Colonic mucosa (tissue), 4 donors: ENCODE measurements around the gene NTN4. TPM values are rescaled to one million over a fixed set of nuclear protein-coding genes. Genes with fewer than 3 reads are reported as not detected.
A peak's percentile ranks its signal among the peaks of the same experiment; 100 is the strongest.

ENCODE experiments used
- DNase-seq: peaks from one replicate; pipeline ENCODE4 v3.0.0-alpha.2; 2020
- H3K27ac ChIP-seq: fragments of 200-600 bp; one replicate; pipeline ENCODE4 v1.8.0; 2021
- H3K27me3 ChIP-seq: fragments of 200-600 bp; one replicate; pipeline ENCODE4 v1.8.0; 2021
- H3K36me3 ChIP-seq: fragments of 200-600 bp; one replicate; pipeline ENCODE4 v1.8.0; 2021
- H3K4me1 ChIP-seq: fragments of 200-600 bp; one replicate; pipeline ENCODE4 v1.8.0; 2021; ENCODE audit warnings: mild to moderate bottlenecking
- H3K4me3 ChIP-seq: fragments of 200-600 bp; one replicate; pipeline ENCODE4 v1.8.0; 2021
- H3K9ac ChIP-seq, 2 donors: one replicate each; pipeline ENCODE4 v1.7.0; 2013; ENCODE audit warnings: control low read depth in 2 of 2, low read depth in 2 of 2, low read length in 2 of 2
- H3K9me3 ChIP-seq: fragments of 200-600 bp; one replicate; pipeline ENCODE4 v1.8.0; 2021
- intact Hi-C: fragments of 100-400 bp; cut with DNase I; formaldehyde crosslinking; loops from one replicate; pipeline ENCODE4 v1.14.1; 2022
- total RNA-seq, 2 donors: library from RNA; stranded (reverse); fragmentation: NEBNext Ultra II Directional in 1 of 2; extraction: Animal tissue kit (Norgen Biotek cat#: 25700) in 1 of 2; gene quantifications; one replicate each; pipeline ENCODE4 v1.2.1, GENCODE V29; 2021
- TF ChIP-seq, protein P1 (sequence below): fragments of 200-600 bp; IDR thresholded peaks from one replicate; pipeline ENCODE4 v1.8.0; 2022; ENCODE audit warnings: antibody characterized with exemption, mild to moderate bottlenecking
- donor health status: healthy.
- donor health status: DM: no; HTN: no; CAD: no.
- donor health status: DM: no; HTN: no; CAD: no.

Gene NTN4
- total RNA-seq, 2 donors from 2014 or later = 12.4 to 16.8 TPM

- TF ChIP-seq, protein P1, sequence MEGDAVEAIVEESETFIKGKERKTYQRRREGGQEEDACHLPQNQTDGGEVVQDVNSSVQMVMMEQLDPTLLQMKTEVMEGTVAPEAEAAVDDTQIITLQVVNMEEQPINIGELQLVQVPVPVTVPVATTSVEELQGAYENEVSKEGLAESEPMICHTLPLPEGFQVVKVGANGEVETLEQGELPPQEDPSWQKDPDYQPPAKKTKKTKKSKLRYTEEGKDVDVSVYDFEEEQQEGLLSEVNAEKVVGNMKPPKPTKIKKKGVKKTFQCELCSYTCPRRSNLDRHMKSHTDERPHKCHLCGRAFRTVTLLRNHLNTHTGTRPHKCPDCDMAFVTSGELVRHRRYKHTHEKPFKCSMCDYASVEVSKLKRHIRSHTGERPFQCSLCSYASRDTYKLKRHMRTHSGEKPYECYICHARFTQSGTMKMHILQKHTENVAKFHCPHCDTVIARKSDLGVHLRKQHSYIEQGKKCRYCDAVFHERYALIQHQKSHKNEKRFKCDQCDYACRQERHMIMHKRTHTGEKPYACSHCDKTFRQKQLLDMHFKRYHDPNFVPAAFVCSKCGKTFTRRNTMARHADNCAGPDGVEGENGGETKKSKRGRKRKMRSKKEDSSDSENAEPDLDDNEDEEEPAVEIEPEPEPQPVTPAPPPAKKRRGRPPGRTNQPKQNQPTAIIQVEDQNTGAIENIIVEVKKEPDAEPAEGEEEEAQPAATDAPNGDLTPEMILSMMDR = no peak
- Histone ChIP-seq H3K4me3 (no peak overlapping the region), H3K9me3 (no peaks in the 10 kb centered on the region), H3K36me3 (no peaks in the 10 kb centered on the region), H3K4me1 (no peaks in the 10 kb centered on the region), H3K9ac (no peak overlapping the region), H3K27ac (no peak overlapping the region), H3K27me3 (no peaks in the 10 kb centered on the region)
- intact Hi-C loops = no loop called here
- no peak for DNase-seq
These were observed 88.7 kb downstream of the NTN4 start for GRCh38 chr12:95701722-95702418.

GRCh38 chr12:95701275-95701674, 89.3 kb downstream of the NTN4 start:
- H3K4me1 ChIP-seq = no peaks in the 10 kb centered on the region
- intact Hi-C loops = no loop called here
- no peak for DNase-seq
- H3K9me3 ChIP-seq = no peaks in the 10 kb centered on the region
- H3K4me3 ChIP-seq = no peak overlapping the region
- H3K9ac ChIP-seq = no peak overlapping the region
- no peaks in the 10 kb centered on the region for H3K36me3 ChIP-seq
- TF ChIP-seq, protein P1 = no peak
- H3K27ac ChIP-seq = no peak overlapping the region
- H3K27me3 ChIP-seq = no peaks in the 10 kb centered on the region

DNA sequence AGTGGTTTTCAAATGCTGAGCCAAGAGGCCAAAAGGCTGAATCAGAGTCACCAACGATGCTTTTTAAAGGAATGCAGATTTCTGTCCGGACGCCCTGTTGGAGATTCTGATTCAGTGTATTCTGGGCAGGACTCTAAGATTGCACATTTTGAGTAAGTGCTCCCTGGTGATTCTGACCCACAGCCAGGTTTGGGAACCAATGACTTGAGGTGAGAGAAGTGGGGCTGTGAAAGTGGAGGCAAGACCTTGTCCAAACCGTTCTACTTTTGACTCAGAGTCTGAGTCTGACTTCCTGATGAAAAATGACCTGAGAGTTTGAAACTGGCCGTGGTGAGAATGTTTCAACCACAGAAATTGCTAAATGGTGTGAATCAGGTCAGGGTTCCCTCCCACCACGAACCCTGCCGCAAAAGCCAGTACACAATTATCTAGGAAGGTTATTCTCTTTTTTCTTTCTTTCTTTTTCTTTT, 90.2 kb downstream of the NTN4 start:
- DNase-seq = no peak
- Histone ChIP-seq H3K4me1 (no peaks in the 10 kb centered on the region), H3K9me3 (no peaks in the 10 kb centered on the region), H3K27ac (no peak overlapping the region), H3K36me3 (no peaks in the 10 kb centered on the region), H3K27me3 (no peaks in the 10 kb centered on the region), H3K4me3 (no peak overlapping the region), H3K9ac (no peak overlapping the region)
- intact Hi-C loops = no loop called here
- TF ChIP-seq, protein P1 = no peak

DNA sequence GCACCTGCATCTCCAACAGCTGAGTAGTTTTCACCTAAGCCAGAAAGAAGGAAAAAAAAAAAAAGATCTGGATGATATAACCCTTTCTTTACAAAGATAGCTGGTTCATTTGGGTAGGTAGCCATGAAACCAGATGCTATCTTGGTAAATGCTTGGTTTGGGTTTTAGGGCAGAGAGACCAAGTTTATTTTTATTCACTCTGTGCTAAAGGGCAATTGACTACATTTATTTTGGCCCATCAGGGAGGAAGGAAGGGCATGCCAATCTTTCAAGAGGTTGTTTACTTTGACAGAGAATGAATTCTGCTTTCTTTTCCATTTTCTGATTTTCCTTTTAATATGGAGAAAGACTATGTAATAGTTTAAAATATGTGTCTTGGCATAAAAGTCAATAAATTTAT, 91.0 kb downstream of the NTN4 start:
- Histone ChIP-seq H3K4me3 (no peak overlapping the region), H3K4me1 (no peaks in the 10 kb centered on the region), H3K27ac (no peak overlapping the region), H3K9me3 (no peaks in the 10 kb centered on the region), H3K9ac (no peak overlapping the region), H3K27me3 (no peaks in the 10 kb centered on the region), H3K36me3 (no peaks in the 10 kb centered on the region)
- TF ChIP-seq, protein P1 = no peak
- intact Hi-C loops = no loop called here
- no peak for DNase-seq

GRCh38 chr12:95694136-95694535, 96.4 kb downstream of the NTN4 start:
- DNase-seq = peak; percentile 51
- intact Hi-C loops = no loop called here
- Histone ChIP-seq H3K9me3 (no peaks in the 10 kb centered on the region), H3K4me1 (no peaks in the 10 kb centered on the region), H3K27ac (no peak overlapping the region), H3K36me3 (no peaks in the 10 kb centered on the region), H3K4me3 (no peak overlapping the region), H3K27me3 (no peaks in the 10 kb centered on the region), H3K9ac (no peak overlapping the region)
- TF ChIP-seq, protein P1 = no peak
